ENCODE results near the gene NAA80.
"Not testable (repeated sequence)": the region's sequence is repeated elsewhere in the genome, so short reads cannot be mapped to it uniquely, and the experiment has no call there.

NAA80 gene

DNA sequence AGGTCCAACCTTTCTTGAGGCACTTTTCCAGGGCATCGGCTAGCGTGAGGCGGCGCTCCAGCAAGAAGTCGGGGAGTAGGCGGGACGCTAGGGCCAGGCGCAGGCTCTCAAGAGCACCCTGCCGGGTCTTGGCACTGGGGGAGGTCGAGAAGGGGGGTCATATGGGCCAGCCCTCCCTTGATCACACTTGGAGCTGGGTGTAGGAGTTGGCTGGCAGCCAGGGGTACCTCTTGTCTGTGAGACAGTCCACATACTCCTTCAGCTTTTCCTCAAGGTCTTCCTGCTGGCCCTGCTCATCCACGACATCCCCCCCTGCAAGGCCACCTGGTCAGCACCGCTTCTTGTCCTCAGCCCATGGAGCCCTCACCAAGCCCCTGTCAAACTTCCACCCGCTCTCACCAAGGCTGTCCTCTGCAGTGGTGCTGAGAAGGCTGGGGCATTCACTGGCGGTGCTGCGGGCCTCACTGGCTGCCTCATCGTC lies 9.0 kb downstream of the NAA80 start:
- DNase-seq (ENCODE audit: low read depth), result no peak

DNA sequence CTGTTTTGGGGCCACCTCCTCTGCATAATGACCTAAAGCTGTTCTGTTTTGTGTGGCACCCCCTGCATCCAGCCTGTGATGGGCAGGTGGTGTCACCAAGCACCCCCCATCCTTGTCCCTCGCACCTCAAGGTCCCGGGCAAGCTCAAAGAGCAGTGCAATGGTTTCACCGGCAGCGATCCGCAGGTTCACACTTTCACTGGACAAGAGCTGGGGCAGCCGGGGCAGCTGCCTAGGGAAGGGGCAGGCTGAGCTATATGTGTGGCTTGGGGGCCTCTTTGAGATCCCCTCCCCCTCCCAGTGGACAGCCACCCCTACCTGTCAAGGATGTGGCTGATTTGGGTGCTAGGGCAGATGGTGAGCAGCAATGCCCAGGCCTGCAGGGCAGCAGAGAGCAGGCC lies 10.1 kb downstream of the NAA80 start:
- no peak for DNase-seq (ENCODE audit: low read depth)

DNA sequence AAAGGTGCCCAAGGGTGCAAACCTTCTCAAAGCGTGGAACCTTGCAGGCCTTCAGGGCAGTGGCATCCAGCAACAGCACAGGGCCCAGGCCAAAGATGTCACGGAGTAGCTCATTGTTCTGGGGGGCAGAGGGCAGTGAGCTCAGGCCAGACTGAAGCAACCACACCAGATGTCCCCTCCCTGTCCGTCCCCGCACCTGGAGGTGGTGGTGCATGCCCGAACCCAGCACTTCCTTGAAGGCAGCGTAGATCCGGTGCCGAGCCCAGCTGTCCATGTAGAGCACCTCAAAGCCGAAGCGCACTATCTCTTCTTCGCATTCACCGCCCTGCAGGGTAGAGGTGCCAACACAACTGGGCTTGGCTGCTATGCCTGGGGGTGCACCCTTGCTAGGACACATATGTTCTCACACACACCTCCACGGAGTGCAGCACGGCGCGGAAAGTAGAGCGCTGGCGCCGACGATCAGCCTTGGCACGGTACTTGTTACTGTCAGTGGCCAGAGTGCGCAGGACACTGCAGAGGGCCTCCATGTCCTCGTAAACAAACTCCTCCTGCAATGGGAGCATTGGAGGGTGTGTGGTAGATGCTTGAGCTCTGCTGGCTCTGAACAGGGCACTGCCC lies 10.7 kb downstream of the NAA80 start:
- DNase-seq (ENCODE audit: low read depth), result no peak

DNA sequence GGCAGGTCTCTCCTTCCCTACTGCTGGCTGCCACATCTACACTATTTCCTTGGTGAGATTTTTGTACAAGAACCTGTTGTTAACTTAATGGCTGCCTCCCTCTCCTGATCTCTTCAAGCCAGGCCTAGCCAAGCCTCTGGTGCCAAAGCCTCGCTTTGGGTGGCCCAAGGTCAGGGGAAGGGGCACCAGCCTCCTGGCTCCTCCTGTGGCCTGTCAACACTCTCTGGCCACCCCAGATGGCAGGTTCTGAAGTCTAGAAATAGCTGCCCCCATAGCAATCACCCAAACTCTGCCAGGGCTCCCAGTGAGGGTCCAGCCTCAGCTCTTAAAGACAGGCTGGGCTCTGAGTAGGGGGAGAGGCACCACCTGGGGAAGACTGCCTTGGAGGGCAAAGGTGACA lies 11.9 kb downstream of the NAA80 start:
- DNase-seq (ENCODE audit: low read depth), result no peak

DNA sequence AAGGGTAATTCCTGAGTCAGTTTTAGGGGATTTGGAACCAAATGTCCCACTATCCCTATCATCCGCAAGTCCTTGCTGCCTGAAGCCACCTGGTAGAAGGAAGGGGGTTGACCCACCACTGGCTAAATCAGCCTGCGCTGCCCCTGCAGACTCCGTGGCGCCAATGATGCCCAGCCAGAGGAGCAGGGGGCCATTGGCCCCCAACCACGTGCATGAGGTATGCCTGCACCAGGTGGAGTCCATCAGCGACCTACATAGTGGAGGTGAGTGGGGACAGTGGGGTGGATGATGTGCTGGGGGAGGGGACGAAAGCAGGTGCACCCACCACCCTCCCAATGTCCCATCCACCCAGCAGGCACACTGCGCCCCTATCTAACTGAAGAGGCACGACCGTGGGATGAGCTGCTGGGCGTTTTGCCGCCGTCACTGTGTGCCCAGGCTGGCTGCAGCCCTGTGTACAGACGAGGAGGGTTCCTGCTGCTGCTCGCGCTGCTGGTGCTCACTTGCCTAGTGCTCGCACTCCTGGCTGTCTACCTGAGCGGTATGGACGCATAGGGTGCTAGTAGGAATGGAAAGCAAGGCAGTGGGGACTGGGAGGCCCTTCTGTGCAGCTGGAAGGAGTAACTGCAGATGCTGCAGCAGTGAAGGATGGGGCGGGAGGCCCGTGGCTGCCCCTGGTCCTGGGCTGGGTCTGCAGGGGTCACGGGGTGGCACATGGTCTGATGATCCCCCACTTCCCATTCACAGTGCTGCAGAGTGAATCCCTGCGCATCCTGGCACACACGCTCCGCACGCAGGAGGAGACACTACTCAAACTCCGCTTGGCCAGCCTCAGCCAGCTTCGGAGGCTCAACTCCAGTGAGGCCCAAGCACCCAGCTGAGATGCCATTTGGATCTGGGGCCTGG lies 12.6 kb downstream of the NAA80 start:
- no peak for DNase-seq (ENCODE audit: low read depth)

DNA sequence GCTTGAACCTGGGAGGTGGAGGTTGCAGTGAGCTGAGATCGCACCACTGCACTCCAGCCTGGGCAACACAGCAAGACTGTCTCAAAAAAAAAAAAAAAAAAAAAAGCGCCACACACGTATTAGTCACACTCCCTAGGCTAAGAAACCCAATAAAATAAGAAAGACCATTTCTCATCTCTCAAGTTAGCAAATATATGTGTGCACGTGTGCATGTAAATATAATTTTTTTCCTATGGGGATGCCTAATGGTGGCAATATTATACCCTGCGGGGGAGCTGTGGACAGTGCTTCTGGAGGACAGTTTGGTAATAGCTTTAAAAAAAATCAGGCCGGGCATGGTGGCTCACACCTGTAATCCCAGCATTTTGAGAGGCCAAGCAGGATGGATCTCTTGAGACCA lies 15.1 kb downstream of the NAA80 start:
- not testable (repeated sequence) for DNase-seq (ENCODE audit: low read depth)

DNA sequence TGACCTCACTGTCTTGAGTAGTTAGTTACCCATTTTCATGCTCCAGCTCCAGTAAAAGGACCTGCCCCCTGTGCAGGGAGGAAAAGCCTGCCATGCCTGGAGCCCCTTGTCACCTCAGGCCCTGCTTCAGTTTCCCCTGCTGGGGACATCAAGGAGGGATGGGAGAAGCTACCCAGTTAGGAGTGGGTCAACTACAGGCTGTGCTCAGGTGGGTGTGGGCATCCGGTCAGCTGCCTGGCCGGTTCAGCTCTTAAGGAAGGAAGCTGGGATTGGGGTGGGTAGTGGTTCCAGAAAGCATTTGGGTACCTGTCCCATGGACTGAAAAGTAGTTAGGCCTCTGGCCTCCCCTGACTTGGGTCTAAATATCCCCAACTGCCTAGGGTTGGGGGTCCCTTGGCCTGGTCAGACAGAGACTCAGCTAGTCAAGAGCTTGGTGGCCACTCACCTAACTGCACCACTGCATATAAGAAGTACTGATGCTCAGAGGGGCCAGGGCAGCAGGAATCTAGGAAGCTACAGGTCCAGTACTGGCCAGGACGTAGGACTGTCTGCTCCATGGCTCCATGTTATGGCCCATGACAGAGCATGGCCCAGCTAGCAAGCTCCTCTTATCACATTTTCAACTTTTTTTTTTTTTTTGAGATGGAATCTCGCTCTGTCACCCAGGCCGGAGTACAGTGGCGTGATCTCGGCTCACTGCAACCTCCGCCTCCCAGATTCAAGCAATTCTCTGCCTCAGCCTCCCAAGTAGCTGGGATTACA lies 19.8 kb downstream of the NAA80 start:
- DNase-seq (ENCODE audit: low read depth), result no peak

DNA sequence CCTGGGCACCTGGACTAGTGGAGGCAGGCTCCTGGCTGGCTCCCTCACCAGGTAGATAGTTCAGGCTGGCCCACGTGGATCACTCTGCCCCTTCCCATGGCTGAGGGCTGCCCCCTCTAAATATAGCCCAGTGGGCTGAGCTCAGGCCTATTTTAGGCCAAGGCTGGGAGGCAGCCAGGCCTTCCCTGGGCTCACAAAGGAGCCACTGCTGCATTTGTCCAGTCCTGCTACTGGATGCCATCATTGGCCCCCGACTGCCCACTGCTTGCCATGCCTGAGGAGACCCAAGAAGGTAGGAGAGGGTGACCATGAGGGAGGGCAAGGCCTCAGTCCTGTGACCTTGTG lies 20.4 kb downstream of the NAA80 start, which contains the start of gene LSMEM2:
Gene LSMEM2 (plus strand): TSS at position 208 of the 345 bp plus-strand sequence. CDS start 27 bp downstream, at position 235.
- no peak for DNase-seq (ENCODE audit: low read depth)

DNA sequence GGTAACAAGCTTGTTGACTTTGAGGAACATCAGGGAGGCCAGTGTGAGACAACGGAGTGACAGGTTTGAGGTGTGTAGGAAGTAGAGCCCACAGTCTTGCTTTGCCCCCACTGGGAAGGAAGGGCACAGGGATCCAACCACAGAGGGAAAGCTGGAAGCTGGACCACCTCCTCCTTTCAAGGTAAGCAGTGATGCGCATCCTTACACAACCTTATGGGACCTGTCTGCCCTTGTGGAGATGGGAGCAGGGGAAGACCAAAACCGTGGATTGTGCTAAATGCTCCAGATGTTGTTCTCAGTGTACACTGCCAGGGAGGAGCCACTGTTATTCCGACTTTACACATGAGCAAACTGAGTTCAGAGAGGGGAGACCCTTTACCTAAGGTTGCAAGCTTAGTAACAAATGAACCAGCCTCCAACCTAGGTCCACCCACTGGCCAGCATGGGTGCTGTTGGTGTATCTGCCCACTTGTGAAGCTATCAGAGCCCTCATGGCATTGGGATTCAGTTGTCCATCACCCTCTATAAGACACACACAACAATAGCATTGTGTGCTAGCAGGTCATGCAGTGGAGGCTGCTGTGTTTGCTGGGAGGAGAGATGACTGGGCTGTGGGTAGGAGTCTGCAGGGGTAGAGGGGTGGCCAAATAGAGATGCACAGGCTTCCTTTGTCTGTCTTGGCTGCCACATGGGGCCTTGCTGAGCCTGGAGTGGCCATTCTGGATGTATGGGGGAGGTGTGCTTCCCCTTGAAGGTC lies 20.9 kb downstream of the NAA80 start:
- DNase-seq (ENCODE audit: low read depth), result no peak

DNA sequence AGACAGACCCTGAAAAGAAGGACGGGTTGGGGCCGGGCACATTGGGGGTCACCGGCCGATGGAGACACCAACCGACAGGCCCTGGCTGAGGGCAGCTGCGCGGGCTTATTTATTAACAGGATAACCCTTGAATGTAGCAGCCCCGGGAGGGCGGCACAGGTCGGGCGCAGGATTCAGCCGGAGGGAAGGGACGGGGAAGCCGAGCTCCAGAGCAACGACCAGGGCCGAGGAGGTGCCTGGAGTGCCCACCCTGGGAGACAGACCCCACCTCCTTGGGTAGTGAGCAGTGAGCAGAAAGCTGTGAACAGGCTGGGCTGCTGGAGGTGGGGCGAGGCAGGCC lies 22.5 kb downstream of the NAA80 start:
- no peak for DNase-seq (ENCODE audit: low read depth)

DNA sequence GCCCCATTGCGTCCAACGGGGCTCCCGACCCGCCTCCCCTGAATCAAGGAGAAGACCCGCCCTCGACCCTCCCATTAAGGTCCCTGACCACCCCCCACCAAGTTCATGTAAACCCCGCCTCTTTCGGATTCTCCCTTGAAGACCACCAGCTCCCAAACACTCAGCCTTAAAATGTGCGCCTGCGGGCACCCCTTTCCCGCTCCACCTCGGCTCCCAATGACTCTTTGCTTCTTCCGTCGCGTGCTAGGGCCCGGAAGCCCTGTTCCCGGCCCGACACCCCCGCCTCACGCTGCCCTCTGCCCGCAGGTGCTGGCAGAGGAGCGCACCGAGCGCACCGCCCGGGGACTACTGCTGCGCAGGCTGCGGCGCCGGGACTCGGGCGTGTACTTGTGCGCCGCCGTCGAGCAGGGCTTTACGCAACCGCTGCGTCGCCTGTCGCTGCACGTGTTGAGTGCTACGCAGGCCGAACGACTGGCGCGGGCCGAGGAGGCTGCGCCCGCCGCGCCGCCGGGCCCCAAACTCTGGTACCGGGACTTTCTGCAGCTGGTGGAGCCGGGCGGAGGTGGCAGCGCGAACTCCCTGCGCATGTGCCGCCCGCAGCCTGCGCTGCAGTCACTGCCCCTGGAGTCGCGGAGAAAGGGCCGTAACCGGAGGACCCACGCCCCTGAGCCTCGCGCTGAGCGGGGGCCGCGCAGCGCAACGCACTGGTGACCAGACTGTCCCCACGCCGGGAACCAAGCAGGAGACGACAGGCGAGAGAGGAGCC lies 23.0 kb downstream of the NAA80 start:
- DNase-seq (ENCODE audit: low read depth), result peak; percentile 47

DNA sequence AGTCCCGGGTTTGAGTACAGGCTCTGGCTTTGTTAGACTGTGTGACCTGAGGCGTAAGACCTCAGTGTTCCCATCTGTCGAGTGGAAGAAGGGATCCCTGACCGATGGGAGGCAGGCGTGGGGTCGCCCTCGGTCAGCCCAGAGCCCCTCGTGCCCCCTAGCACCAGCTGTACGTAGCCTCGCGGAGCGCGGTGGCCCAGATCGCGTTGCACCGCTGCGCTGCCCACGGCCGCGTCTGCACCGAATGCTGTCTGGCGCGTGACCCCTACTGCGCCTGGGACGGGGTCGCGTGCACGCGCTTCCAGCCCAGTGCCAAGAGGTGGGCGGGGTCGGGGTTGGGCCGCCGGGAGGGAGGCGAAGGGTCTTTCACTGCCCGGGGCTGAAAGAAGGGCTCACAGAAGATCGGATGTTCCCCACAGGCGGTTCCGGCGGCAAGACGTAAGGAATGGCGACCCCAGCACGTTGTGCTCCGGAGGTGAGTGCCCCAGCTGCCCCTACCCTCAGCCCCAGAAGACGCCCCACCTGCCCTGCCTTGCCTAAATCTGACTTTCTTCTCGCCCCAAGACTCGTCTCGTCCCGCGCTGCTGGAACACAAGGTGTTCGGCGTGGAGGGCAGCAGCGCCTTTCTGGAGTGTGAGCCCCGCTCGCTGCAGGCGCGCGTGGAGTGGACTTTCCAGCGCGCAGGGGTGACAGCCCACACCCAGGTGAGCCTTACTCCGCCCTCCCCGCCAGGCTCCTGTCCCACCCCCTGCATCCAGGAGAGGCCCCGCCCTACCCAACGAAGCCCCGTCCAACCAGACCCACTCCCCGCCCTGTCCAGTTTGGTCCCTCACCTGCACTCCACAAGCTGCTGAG lies 23.8 kb downstream of the NAA80 start:
- no peak for DNase-seq (ENCODE audit: low read depth)

DNA sequence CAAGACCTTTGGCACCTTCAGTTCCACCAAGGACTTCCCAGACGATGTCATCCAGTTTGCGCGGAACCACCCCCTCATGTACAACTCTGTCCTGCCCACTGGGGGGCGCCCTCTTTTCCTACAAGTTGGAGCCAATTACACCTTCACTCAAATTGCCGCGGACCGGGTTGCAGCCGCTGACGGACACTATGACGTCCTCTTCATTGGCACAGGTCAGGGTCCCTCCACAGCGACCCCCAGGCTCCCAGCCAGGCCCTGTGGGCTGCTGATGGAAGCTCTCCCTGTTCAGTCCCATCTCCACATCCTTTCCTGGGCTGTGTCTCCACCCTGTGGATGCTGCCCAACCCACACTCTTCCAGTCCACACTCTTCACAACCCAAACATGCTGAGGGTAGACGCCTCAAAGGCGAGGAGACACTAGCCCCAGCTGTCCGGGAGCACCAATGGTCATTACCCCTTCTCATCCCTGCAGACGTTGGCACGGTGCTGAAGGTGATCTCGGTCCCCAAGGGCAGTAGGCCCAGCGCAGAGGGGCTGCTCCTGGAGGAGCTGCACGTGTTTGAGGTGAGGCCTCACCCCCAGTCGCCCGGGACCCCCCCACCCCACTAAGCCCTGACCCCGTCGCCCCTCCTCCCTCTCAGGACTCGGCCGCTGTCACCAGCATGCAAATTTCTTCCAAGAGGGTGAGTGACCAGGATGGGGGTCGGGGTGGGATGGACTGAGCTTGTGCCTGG lies 24.7 kb downstream of the NAA80 start:
- DNase-seq (ENCODE audit: low read depth), result peak; percentile 76

DNA sequence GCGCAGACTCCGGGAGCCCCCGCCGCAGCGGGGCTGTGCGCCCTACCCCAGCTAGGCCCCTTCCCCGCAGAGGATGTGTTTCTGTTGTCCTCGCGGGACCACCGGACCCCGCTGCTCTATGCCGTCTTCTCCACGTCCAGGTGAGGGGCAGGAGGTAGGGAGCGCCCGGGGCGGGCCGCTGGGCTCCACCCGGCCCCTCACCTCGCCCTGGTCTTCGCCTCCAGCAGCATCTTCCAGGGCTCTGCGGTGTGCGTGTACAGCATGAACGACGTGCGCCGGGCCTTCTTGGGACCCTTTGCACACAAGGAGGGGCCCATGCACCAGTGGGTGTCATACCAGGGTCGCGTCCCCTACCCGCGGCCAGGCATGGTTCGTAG lies 25.5 kb downstream of the NAA80 start:
- DNase-seq (ENCODE audit: low read depth), result no peak

DNA sequence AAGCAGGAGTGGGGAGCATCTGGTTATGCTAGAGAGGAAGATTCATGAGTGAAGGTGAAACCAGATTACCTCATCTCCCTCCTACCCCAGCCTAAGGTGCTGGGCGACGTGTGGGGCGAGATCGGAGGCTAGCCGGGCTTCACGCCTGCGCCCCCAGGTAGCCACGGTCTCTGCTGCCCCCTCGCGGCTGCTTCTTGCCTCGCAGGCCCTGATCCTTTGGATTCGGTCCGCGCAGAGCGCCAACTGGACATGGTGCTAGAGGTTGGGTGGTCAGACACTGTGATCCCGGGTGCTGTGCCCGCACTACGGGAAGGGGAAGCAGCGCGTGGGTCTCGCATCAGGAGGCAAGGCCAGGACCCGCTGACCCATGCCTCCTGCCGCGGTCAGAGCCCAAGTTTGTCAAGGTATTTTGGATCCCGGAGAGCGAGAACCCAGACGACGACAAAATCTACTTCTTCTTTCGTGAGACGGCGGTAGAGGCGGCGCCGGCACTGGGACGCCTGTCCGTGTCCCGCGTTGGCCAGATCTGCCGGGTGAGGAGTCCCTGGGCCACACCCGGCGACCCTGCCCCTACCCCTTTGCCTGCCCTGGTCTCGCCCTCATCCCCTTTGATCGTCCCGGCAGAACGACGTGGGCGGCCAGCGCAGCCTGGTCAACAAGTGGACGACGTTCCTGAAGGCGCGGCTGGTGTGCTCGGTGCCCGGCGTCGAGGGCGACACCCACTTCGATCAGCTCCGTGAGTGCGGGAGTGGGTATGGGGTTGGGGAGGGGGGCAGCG lies 26.1 kb downstream of the NAA80 start:
- DNase-seq (ENCODE audit: low read depth), result peak; percentile 88

DNA sequence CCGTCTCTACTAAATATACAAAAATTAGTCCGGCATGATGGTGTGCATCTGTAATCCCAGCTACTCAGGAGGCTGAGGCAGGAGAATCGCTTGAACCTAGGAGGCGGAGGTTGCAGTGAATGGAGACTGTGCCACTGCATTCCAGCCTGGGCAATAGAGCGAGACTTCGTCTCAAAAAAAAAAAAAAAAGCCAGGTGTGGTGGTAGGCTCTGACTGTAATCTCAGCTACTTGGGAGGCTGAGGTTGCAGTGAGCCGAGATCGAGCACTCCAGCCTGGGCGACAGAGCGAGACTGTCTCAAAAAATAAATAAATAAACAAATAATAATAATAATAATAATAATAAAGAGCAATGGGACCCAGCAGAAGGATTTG lies 26.7 kb downstream of the NAA80 start:
- not testable (repeated sequence) for DNase-seq (ENCODE audit: low read depth)

DNA sequence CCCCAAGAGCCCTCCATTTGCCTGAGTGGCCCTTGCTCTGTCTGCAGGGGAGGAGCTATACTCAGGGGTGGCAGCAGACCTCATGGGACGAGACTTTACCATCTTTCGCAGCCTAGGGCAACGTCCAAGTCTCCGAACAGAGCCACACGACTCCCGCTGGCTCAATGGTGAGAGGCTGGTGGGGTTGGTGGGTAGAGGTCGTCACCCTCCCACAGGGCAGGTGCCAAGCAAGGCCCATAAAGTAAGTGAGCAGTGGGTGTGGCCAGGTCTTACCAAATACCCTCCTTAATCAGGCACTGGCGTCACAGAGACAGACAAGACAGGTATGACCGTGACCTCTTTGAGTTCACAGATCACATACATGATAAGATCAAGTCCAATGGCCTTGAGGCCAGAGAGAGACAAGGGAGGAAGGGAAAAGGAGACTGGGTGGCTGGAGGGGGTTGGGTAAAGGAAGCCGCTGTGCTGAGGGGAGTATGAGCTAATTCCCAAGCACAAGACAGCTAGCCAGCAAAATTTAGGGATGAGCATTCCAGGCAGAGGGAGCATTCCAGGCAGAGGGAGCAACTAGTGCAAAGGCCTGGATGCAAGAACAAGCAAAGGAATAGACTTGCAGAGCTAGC lies 27.8 kb downstream of the NAA80 start:
- DNase-seq (ENCODE audit: low read depth), result no peak

DNA sequence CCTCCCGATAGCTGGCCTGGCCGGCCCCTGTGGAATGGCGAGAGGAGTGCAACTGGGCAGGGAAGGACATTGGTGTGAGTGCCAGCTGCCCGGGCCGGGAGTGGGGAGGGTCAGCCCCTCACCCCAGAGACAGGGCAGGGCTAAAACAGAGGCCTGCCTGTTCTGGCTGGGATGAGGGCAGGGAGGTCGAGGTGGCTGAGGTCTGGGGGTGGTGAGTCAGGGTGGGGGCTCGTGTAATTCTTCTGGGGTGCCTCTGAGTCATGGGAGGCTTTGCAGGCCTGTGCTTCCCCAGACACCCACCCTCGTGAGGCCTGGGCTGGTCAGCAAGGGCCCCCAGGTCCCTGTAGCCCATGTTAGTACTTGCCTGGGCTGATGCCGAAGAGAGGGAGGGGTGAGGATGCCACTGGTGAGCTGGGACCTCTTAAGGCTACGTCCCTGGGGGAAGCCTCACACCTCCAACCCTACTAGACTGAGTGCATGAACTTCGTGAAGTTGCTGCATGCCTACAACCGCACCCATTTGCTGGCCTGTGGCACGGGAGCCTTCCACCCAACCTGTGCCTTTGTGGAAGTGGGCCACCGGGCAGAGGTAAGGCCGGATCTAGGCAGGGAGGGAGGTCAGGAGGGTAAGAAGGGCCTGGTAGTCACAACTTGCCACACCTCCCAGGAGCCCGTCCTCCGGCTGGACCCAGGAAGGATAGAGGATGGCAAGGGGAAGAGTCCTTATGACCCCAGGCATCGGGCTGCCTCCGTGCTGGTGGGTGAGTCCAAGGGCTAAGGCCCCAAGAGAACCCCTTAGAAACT lies 28.6 kb downstream of the NAA80 start:
- no peak for DNase-seq (ENCODE audit: low read depth)
